GM12878 (cell line): ENCODE data around the gene RHOF. TPM values are rescaled to one million over a fixed set of nuclear protein-coding genes. Genes with fewer than 3 reads are reported as not detected.

Experiments
- CEBPB ChIP-seq, 2 experiments: fragments of 150-350 bp in 1 of 2; IDR thresholded peaks; 2 replicates each; pipeline ENCODE4 v1.6.1; 2012 to 2014; ENCODE audit warnings: low read depth in 2 of 2, low read length in 2 of 2, borderline replicate concordance in 1 of 2, inconsistent platforms in 1 of 2
- CHD4 ChIP-seq: fragments of 200-600 bp; sonication (generic); IDR thresholded peaks from 2 replicates; pipeline ENCODE4 v1.6.1; 2016; ENCODE audit warnings: mild to moderate bottlenecking
- EP300 ChIP-seq, 2 experiments: fragments of 150-350 bp in 1 of 2; IDR thresholded peaks; 2 replicates each; pipeline ENCODE4 v1.6.1; 2011 to 2012; ENCODE audit warnings: low read depth in 2 of 2, low read length in 2 of 2, borderline replicate concordance in 1 of 2, improper control_type of control experiment in 1 of 2, inconsistent platforms in 1 of 2; ENCODE audit not compliant: control insufficient read depth in 1 of 2
- ESRRA ChIP-seq: IDR thresholded peaks from 2 replicates; pipeline ENCODE4 v1.6.1; 2012; ENCODE audit warnings: mild to moderate bottlenecking, low read length, improper control_type of control experiment
- HDGF ChIP-seq: fragments of 450-650 bp; IDR thresholded peaks from 2 replicates; pipeline ENCODE4 v1.6.1; 2016; ENCODE audit warnings: antibody characterized with exemption
- KAT2A ChIP-seq: conservative IDR thresholded peaks from 2 replicates; pipeline ENCODE4 v1.6.1; 2011; ENCODE audit warnings: low read depth, low read length; ENCODE audit not compliant: control insufficient read depth
- KLF5 ChIP-seq: fragments of 450-650 bp; IDR thresholded peaks from 2 replicates; pipeline ENCODE4 v1.6.1; 2014; ENCODE audit warnings: mild to moderate bottlenecking; ENCODE audit not compliant: partially characterized antibody
- MTA2 ChIP-seq: fragments of 450-650 bp; IDR thresholded peaks from 2 replicates; pipeline ENCODE4 v1.6.1; 2016; ENCODE audit warnings: low read depth, mild to moderate bottlenecking, moderate library complexity
- MTA3 ChIP-seq: IDR thresholded peaks from 2 replicates; pipeline ENCODE4 v1.6.1; 2012; ENCODE audit warnings: low read length, inconsistent platforms, borderline replicate concordance
- PAX5 ChIP-seq: IDR thresholded peaks from 2 replicates; pipeline ENCODE4 v1.6.1; 2011; ENCODE audit warnings: low read depth, low read length, borderline replicate concordance
- POLR2AphosphoS5 ChIP-seq: IDR thresholded peaks from 2 replicates; pipeline ENCODE4 v1.6.1; 2011; ENCODE audit warnings: mild to moderate bottlenecking, low read length, inconsistent platforms
- RAD21 ChIP-seq: IDR thresholded peaks from 2 replicates; pipeline ENCODE4 v1.6.1; 2011; ENCODE audit warnings: mild to moderate bottlenecking, low read depth, low read length, moderate library complexity; ENCODE audit not compliant: insufficient read depth
- RB1 ChIP-seq: fragments of 450-650 bp; formaldehyde crosslinking; IDR thresholded peaks from 2 replicates; pipeline ENCODE4 v1.6.1; 2017; ENCODE audit warnings: mild to moderate bottlenecking, borderline replicate concordance
- RUNX3 ChIP-seq: IDR thresholded peaks from 2 replicates; pipeline ENCODE4 v1.6.1; 2012; ENCODE audit warnings: low read length, inconsistent platforms
- STAT1 ChIP-seq: fragments of 450-650 bp; conservative IDR thresholded peaks from 2 replicates; pipeline ENCODE4 v1.6.1; 2014; ENCODE audit warnings: antibody characterized with exemption, mild to moderate bottlenecking
- WRNIP1 ChIP-seq: IDR thresholded peaks from 2 replicates; pipeline ENCODE4 v1.6.1; 2011; ENCODE audit warnings: low read depth, low read length, improper control_type of control experiment, borderline replicate concordance
- YBX1 ChIP-seq: fragments of 450-650 bp; IDR thresholded peaks from 2 replicates; pipeline ENCODE4 v1.6.1; 2016; ENCODE audit warnings: antibody characterized with exemption
- ZNF207 ChIP-seq: fragments of 450-650 bp; IDR thresholded peaks from 2 replicates; pipeline ENCODE4 v1.6.1; 2014; ENCODE audit warnings: antibody characterized with exemption, mild to moderate bottlenecking, borderline replicate concordance
- polyA plus RNA-seq, 11 experiments: library from polyadenylated mRNA; depleted of rRNA in 4 of 11; unstranded in 6 of 11; stranded (reverse) in 5 of 11; fragments of >200 nt; fragmentation: Nextera tagmentation in 4 of 11; fragmentation: Illumina TruSeq in 1 of 11; extraction: Ambion mirVana in 4 of 11; extraction: Trizol in 1 of 11; gene quantifications; 1 replicate in 1 of 11; 2 replicates in 10 of 11; pipeline versions ENCODE4 v1.2.1 to v1.2.3, GENCODE V29; 2011 to 2016; ENCODE audit warnings: inconsistent platforms in 2 of 11, missing spikeins in 2 of 11, low read depth in 1 of 11
- total RNA-seq, 4 experiments: library from RNA; depleted of rRNA in 3 of 4; stranded (reverse); fragments of >200 nt in 3 of 4; fragmentation: Illumina TruSeq in 1 of 4; extraction: Trizol in 1 of 4; gene quantifications; 2 replicates each; pipeline versions ENCODE4 v1.2.1 to v1.2.3, GENCODE V29; 2013 to 2021
- TF ChIP-seq, protein P1 (sequence below): IDR thresholded peaks from 2 replicates; pipeline ENCODE4 v1.6.1; 2012; ENCODE audit warnings: low read depth, low read length, improper control_type of control experiment
- TF ChIP-seq, protein P2 (sequence below): fragments of 150-350 bp; IDR thresholded peaks from 2 replicates; pipeline ENCODE4 v1.6.1; 2014; ENCODE audit warnings: mild to moderate bottlenecking, low read depth, low read length
- TF ChIP-seq, protein P3 (sequence below), 3 experiments: IDR thresholded peaks in 2 of 3; conservative IDR thresholded peaks in 1 of 3; 2 replicates each; pipeline ENCODE4 v1.5.1; 2011; ENCODE audit warnings: low read depth in 3 of 3, low read length in 3 of 3, mild to moderate bottlenecking in 3 of 3, control low read depth in 2 of 3, moderate library complexity in 2 of 3, inconsistent platforms in 1 of 3, mixed read lengths in 1 of 3; ENCODE audit not compliant: control insufficient read depth in 2 of 3, insufficient read depth in 1 of 3; ENCODE audit errors: extremely low read depth in 1 of 3
- TF ChIP-seq, protein P4 (sequence below): fragments of 450-650 bp; IDR thresholded peaks from 2 replicates; pipeline ENCODE4 v1.6.1; 2017; ENCODE audit warnings: low read depth, mild to moderate bottlenecking, moderate library complexity

The RHOF gene
- total and polyA plus RNA-seq, 10 of the 15 experiments (the other 5 are each of a cell fraction or from before 2014, with no cell fraction given): 6.1 to 78.7 (median 39.7) TPM

DNA sequence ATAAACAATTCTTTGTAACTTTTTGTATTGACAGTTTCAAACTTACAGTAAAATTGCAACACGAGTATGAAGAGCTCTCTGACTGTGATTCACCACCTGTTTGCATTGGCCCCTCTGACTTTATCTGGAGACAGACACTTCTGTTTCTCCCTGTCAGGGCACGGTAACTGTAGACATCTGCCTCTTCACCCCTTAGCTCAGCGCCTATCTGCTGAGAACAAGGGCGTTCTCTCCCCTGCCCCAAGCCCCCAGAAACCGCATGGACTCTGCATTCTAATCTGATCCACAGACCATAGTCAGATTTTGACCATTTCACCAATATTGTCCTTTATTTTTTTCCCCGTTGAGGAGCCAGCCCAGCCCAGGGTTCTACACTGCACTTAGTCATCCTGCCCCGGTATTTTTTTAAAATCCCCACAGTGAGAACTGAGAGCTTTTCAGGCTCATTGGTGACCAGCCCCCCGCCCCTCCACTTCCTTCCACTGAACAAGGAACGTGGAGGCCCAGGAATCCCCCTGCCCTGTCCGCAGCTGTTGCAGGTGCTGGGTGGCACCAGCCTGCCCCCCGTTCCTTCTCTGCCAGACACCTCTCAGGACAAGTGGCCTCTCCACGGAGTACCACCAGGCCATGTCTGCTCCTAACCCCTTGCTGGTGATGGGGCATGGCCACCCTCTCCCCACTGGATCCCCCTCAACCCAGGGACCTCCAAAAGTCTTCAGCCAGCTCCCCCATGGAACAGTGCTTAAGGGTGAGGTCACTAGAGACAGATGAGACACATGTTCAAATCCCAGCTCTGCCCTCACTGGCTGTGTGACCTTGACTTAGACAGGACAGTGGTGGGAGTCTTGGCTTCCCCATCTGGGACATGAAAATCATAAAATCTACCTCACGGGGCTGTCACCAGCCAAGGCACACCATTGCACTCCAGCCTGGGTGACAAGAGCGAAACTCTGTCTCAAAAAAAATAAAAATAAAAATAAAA is 11.2 kb downstream of the RHOF start (continued):
- no peak for TF ChIP-seq EP300 (IDR thresholded peaks at IDR 0.05; ENCODE audit: borderline replicate concordance in 1 of 2, control insufficient read depth in 1 of 2, low read depth in 2 of 2, low read length in 2 of 2)
- no peak for TF ChIP-seq CEBPB (IDR thresholded peaks at IDR 0.05; ENCODE audit: borderline replicate concordance in 1 of 2, low read depth in 2 of 2, low read length in 2 of 2)
- TF ChIP-seq, protein P1, sequence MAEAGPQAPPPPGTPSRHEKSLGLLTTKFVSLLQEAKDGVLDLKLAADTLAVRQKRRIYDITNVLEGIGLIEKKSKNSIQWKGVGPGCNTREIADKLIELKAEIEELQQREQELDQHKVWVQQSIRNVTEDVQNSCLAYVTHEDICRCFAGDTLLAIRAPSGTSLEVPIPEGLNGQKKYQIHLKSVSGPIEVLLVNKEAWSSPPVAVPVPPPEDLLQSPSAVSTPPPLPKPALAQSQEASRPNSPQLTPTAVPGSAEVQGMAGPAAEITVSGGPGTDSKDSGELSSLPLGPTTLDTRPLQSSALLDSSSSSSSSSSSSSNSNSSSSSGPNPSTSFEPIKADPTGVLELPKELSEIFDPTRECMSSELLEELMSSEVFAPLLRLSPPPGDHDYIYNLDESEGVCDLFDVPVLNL: no peak
- TF ChIP-seq RAD21: no peak
- peak; percentile 32; the same call in 1 of the 2 replicates for TF ChIP-seq ESRRA
- TF ChIP-seq STAT1: no peak
- no peak for TF ChIP-seq RB1
- TF ChIP-seq KLF5: no peak
- TF ChIP-seq, protein P2, sequence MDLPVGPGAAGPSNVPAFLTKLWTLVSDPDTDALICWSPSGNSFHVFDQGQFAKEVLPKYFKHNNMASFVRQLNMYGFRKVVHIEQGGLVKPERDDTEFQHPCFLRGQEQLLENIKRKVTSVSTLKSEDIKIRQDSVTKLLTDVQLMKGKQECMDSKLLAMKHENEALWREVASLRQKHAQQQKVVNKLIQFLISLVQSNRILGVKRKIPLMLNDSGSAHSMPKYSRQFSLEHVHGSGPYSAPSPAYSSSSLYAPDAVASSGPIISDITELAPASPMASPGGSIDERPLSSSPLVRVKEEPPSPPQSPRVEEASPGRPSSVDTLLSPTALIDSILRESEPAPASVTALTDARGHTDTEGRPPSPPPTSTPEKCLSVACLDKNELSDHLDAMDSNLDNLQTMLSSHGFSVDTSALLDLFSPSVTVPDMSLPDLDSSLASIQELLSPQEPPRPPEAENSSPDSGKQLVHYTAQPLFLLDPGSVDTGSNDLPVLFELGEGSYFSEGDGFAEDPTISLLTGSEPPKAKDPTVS: no peak
- no peak for TF ChIP-seq KAT2A
- TF ChIP-seq YBX1: no peak
- TF ChIP-seq, protein P3, sequence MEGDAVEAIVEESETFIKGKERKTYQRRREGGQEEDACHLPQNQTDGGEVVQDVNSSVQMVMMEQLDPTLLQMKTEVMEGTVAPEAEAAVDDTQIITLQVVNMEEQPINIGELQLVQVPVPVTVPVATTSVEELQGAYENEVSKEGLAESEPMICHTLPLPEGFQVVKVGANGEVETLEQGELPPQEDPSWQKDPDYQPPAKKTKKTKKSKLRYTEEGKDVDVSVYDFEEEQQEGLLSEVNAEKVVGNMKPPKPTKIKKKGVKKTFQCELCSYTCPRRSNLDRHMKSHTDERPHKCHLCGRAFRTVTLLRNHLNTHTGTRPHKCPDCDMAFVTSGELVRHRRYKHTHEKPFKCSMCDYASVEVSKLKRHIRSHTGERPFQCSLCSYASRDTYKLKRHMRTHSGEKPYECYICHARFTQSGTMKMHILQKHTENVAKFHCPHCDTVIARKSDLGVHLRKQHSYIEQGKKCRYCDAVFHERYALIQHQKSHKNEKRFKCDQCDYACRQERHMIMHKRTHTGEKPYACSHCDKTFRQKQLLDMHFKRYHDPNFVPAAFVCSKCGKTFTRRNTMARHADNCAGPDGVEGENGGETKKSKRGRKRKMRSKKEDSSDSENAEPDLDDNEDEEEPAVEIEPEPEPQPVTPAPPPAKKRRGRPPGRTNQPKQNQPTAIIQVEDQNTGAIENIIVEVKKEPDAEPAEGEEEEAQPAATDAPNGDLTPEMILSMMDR (IDR thresholded peaks at IDR 0.05 in 2 of 3, conservative IDR thresholded peaks at IDR 0.05 in 1 of 3; ENCODE audit: control insufficient read depth in 2 of 3, extremely low read depth in 1 of 3, insufficient read depth in 1 of 3, low read depth in 3 of 3, low read length in 3 of 3): no peak
- no peak; the same call in 1 of the 2 replicates for TF ChIP-seq HDGF
- no peak for TF ChIP-seq CHD4
- TF ChIP-seq MTA3: peak; percentile 62; the same call in 1 of the 2 replicates
- peak; percentile 40; the same call in 1 of the 2 replicates for TF ChIP-seq MTA2
- TF ChIP-seq POLR2AphosphoS5: peak; percentile 57
- TF ChIP-seq RUNX3: peak; percentile 70
- TF ChIP-seq PAX5: peak; percentile 74; the same call in 1 of the 2 replicates
- no peak for TF ChIP-seq ZNF207
- TF ChIP-seq, protein P4, sequence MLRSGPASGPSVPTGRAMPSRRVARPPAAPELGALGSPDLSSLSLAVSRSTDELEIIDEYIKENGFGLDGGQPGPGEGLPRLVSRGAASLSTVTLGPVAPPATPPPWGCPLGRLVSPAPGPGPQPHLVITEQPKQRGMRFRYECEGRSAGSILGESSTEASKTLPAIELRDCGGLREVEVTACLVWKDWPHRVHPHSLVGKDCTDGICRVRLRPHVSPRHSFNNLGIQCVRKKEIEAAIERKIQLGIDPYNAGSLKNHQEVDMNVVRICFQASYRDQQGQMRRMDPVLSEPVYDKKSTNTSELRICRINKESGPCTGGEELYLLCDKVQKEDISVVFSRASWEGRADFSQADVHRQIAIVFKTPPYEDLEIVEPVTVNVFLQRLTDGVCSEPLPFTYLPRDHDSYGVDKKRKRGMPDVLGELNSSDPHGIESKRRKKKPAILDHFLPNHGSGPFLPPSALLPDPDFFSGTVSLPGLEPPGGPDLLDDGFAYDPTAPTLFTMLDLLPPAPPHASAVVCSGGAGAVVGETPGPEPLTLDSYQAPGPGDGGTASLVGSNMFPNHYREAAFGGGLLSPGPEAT: peak; percentile 87
- TF ChIP-seq WRNIP1: no peak
